GM21360 (cell line): ENCODE data around the gene MAP3K5.

Experiments used
- ATAC-seq: cut with Tn5 transposase; IDR thresholded peaks from one replicate; pipeline ENCODE4 v1.9.1; 2021; ENCODE audit warnings: mild to moderate bottlenecking, moderate library complexity; ENCODE audit not compliant: unreplicated experiment

MAP3K5 gene

GRCh38 chr6:136751991-136752390 is 40.3 kb downstream of the MAP3K5 start:
- no peak for ATAC-seq

- ATAC-seq, result peak; percentile 84
These were observed 40.7 kb downstream of the MAP3K5 start for GRCh38 chr6:136751522-136751956.

- ATAC-seq, result peak; percentile 27
These were observed 41.4 kb downstream of the MAP3K5 start for GRCh38 chr6:136750696-136751521.

GRCh38 chr6:136749359-136749997 is 42.8 kb downstream of the MAP3K5 start:
- ATAC-seq, result no peak

- no peak for ATAC-seq
These were observed 44.8 kb downstream of the MAP3K5 start for GRCh38 chr6:136747507-136747906.

GRCh38 chr6:136745300-136745699 is 47.0 kb downstream of the MAP3K5 start:
- no peak for ATAC-seq

- no peak for ATAC-seq
These were observed 47.4 kb downstream of the MAP3K5 start for GRCh38 chr6:136744889-136745288.

GRCh38 chr6:136742125-136742524 is 50.2 kb downstream of the MAP3K5 start:
- ATAC-seq, result no peak

GRCh38 chr6:136740050-136740974 is 52.0 kb downstream of the MAP3K5 start:
- ATAC-seq, result no peak

GRCh38 chr6:136739501-136739900 is 52.8 kb downstream of the MAP3K5 start:
- ATAC-seq, result no peak

- ATAC-seq, result no peak
These were observed 53.2 kb downstream of the MAP3K5 start for GRCh38 chr6:136739071-136739470.

- no peak for ATAC-seq
These were observed 53.6 kb downstream of the MAP3K5 start for GRCh38 chr6:136738692-136739057.

- no peak for ATAC-seq
These were observed 54.2 kb downstream of the MAP3K5 start for GRCh38 chr6:136737871-136738691.

GRCh38 chr6:136737374-136737844 is 54.9 kb downstream of the MAP3K5 start:
- no peak for ATAC-seq

- no peak for ATAC-seq
These were observed 55.9 kb downstream of the MAP3K5 start for GRCh38 chr6:136736281-136736960.

GRCh38 chr6:136734977-136735376 is 57.3 kb downstream of the MAP3K5 start:
- no peak for ATAC-seq

- ATAC-seq, result no peak
These were observed 59.4 kb downstream of the MAP3K5 start for GRCh38 chr6:136732889-136733288.

- ATAC-seq, result no peak
These were observed 62.4 kb downstream of the MAP3K5 start for GRCh38 chr6:136729832-136730231.

- ATAC-seq, result no peak
These were observed 63.2 kb downstream of the MAP3K5 start for GRCh38 chr6:136728976-136729515.
